ENCODE measurements around the gene TNFSF13B.

TNFSF13B gene

GRCh38 chr13:108332791-108333190 is 63.3 kb downstream of the TNFSF13B start:
- in situ Hi-C loops (cut with MboI; ENCODE audit: low sequenced_read_pairs, unreplicated experiment), result loop anchor here (25.0 kb wide), 1 partner anchor 555 kb away; no protein-coding TSS in a partner anchor
- TF ChIP-seq, protein P1, sequence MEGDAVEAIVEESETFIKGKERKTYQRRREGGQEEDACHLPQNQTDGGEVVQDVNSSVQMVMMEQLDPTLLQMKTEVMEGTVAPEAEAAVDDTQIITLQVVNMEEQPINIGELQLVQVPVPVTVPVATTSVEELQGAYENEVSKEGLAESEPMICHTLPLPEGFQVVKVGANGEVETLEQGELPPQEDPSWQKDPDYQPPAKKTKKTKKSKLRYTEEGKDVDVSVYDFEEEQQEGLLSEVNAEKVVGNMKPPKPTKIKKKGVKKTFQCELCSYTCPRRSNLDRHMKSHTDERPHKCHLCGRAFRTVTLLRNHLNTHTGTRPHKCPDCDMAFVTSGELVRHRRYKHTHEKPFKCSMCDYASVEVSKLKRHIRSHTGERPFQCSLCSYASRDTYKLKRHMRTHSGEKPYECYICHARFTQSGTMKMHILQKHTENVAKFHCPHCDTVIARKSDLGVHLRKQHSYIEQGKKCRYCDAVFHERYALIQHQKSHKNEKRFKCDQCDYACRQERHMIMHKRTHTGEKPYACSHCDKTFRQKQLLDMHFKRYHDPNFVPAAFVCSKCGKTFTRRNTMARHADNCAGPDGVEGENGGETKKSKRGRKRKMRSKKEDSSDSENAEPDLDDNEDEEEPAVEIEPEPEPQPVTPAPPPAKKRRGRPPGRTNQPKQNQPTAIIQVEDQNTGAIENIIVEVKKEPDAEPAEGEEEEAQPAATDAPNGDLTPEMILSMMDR (IDR thresholded peaks at IDR 0.05; ENCODE audit: borderline replicate concordance, control extremely low read depth, extremely low read depth, insufficient read depth, missing control alignments), result no peak
- no peak for DNase-seq (ENCODE audit: low spot score)

DNA sequence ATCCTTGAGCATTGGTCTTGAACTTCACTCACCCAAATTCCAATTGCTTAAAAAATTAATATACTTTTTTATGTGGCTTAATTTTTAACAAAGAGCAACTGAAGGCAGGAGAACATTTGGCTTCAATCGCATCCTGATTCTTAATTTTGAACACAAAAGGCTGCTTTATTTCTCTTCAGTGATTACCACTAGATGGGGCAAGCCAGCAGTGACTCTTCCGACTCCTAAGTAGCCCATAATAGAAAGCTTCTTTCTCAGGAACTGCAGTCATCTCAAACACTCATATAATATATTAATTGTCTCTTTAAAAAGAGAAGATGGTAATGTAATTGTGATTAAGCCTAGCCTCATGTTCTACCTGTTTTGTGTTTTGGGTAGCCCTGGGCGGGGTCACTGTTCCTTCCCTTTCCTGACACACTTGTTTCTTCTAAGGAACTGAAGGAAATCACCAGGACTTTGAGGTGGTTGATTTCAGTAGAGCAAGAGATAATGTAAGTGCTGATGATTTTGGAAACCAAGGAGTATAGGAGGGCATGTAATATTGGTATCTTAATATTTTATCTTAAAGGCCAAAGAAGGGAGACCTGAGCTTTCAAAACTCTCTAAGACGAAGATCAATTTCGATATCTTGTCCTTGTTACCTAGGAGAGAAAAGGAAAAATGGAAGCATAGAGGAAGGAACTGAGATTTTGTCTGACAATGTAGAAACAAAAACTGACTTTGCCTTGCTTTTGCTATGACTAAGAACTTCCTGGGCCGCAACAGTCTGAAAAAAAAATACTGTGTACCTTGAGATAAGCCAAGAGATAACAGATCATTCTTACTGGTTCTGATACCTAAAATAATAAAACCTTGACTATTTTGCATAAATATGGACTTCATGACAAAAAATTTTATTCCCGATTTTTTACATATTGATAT is 73.1 kb downstream of the TNFSF13B start:
- in situ Hi-C loops (cut with MboI; ENCODE audit: low sequenced_read_pairs, unreplicated experiment), result loop anchor here (25.0 kb wide), 1 partner anchor 545 kb away; no protein-coding TSS in a partner anchor
- TF ChIP-seq, protein P1 (IDR thresholded peaks at IDR 0.05; ENCODE audit: borderline replicate concordance, control extremely low read depth, extremely low read depth, insufficient read depth, missing control alignments), result peak; percentile 34
- DNase-seq (ENCODE audit: low spot score), result peak; percentile 14

DNA sequence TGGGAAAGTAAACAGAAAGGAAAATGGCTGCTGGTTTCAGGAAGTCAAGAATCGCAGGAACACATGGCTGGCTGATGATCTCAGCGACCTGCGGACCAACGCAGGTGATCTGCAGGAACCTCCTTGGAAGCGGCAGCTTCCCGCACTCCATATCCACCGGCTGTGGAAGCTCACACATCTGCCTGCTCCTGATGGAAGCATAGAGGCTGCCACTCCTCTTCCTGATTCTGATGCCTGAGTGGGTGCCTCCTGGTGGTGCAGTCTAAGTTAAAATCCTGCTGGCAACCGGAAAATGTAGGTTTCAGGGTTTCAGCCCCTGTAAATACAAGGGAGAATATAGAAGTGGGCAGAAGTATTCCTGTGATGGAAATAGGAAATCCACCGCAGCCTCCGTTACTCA is 75.5 kb downstream of the TNFSF13B start:
- in situ Hi-C loops (cut with MboI; ENCODE audit: low sequenced_read_pairs, unreplicated experiment), result loop anchor here (25.0 kb wide), 1 partner anchor 542 kb away; no protein-coding TSS in a partner anchor

DNA sequence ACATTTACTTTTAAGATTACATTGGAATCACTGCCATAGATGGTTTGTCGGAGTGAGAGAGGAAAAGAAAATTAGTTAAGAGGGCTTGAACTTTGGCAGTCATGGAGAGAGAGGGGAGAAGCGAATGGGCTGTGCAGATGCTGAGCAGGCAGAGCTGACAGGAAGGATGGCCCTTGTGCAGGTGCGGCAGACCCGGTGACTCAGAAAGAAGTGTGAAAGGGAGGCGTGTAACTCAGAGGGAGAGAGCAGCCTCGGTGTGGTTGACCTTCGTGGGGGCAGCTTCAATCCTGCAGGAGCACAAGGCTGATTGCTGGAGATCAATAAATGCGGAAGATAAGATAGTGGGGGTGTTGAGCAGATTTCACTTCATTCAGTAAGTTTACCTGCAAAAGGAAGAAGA is 76.9 kb downstream of the TNFSF13B start:
- in situ Hi-C loops (cut with MboI; ENCODE audit: low sequenced_read_pairs, unreplicated experiment), result loop anchor here (25.0 kb wide), 1 partner anchor 541 kb away; no protein-coding TSS in a partner anchor
- no peak for DNase-seq (ENCODE audit: low spot score)
- TF ChIP-seq, protein P1 (IDR thresholded peaks at IDR 0.05; ENCODE audit: borderline replicate concordance, control extremely low read depth, extremely low read depth, insufficient read depth, missing control alignments), result no peak

More for the DNA sequence above, 75.5 kb downstream of the TNFSF13B start:
- TF ChIP-seq, protein P1 (IDR thresholded peaks at IDR 0.05; ENCODE audit: borderline replicate concordance, control extremely low read depth, extremely low read depth, insufficient read depth, missing control alignments), result no peak
- no peak for DNase-seq (ENCODE audit: low spot score)

- in situ Hi-C loops (cut with MboI; ENCODE audit: low sequenced_read_pairs, unreplicated experiment), result loop anchor here (25.0 kb wide), 1 partner anchor 538 kb away; no protein-coding TSS in a partner anchor
- TF ChIP-seq, protein P1 (IDR thresholded peaks at IDR 0.05; ENCODE audit: borderline replicate concordance, control extremely low read depth, extremely low read depth, insufficient read depth, missing control alignments), result no peak
- no peak for DNase-seq (ENCODE audit: low spot score)
These were observed 79.8 kb downstream of the TNFSF13B start for GRCh38 chr13:108349269-108349668.

GRCh38 chr13:108350579-108350978 is 81.1 kb downstream of the TNFSF13B start:
- TF ChIP-seq, protein P1 (IDR thresholded peaks at IDR 0.05; ENCODE audit: borderline replicate concordance, control extremely low read depth, extremely low read depth, insufficient read depth, missing control alignments), result no peak
- no peak for DNase-seq (ENCODE audit: low spot score)
- in situ Hi-C loops (cut with MboI; ENCODE audit: low sequenced_read_pairs, unreplicated experiment), result no loop called here
